Measurements from ENCODE around the gene HES6.

The HES6 gene

DNA sequence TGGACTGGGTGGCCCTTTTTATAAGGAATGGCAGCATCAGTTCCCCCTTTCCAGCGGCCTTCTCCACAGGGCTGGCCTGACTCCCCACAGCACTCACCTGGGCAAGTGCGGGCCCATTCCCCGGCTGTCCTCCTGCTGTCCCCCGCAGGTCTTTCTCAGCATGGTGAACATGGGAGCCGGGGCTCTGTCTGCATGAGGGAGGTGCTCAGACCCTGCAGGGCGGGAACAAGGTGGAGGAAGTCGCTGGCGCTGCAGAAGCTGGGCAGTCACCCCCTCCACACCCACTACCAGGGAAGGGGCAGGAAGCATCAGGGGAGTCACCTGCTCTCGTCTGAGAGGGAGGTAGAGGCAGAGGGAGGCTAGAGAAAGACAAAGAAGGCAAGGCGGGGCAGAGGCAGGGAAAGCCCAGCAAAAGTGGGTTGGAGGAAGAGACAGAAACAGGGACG, 12.2 kb downstream of the HES6 start:
- Histone ChIP-seq H3K27me3 (ENCODE audit: insufficient read depth, low read length) (peaks cover 27% of the 10 kb centered on the region), H3K4me3 (ENCODE audit: low read length) (no peak overlapping the region), H3K9me3 (ENCODE audit: insufficient read depth, low read depth, low read length) (no peaks in the 10 kb centered on the region), H3K27ac (ENCODE audit: low read depth, low read length) (no peak overlapping the region), H3K4me1 (ENCODE audit: insufficient read depth, low read length) (no peaks in the 10 kb centered on the region), H3K36me3 (ENCODE audit: insufficient read depth, low read length) (no peaks in the 10 kb centered on the region), H3K9ac (ENCODE audit: low read depth, low read length) (no peak overlapping the region)
- 76% methylated on average over 9 of the region's 11 CpGs for WGBS

GRCh38 chr2:238226698-238227586, 12.9 kb downstream of the HES6 start:
- Histone ChIP-seq H3K36me3 (ENCODE audit: insufficient read depth, low read length) (no peaks in the 10 kb centered on the region), H3K4me3 (ENCODE audit: low read length) (no peak overlapping the region), H3K4me1 (ENCODE audit: insufficient read depth, low read length) (no peaks in the 10 kb centered on the region), H3K27me3 (ENCODE audit: insufficient read depth, low read length) (peaks cover 25% of the 10 kb centered on the region), H3K9me3 (ENCODE audit: insufficient read depth, low read depth, low read length) (no peaks in the 10 kb centered on the region), H3K27ac (ENCODE audit: low read depth, low read length) (no peak overlapping the region), H3K9ac (ENCODE audit: low read depth, low read length) (no peak overlapping the region)
- 89% methylated on average over 8 of the region's 8 CpGs for WGBS

GRCh38 chr2:238225911-238226697, 13.7 kb downstream of the HES6 start:
- H3K36me3 ChIP-seq (ENCODE audit: insufficient read depth, low read length) = no peaks in the 10 kb centered on the region
- H3K27me3 ChIP-seq (ENCODE audit: insufficient read depth, low read length) = peaks cover 18% of the 10 kb centered on the region
- no peak overlapping the region for H3K9ac ChIP-seq (ENCODE audit: low read depth, low read length)
- no peaks in the 10 kb centered on the region for H3K4me1 ChIP-seq (ENCODE audit: insufficient read depth, low read length)
- no peak overlapping the region for H3K4me3 ChIP-seq (ENCODE audit: low read length)
- WGBS = 95% methylated on average over 38 of the region's 38 CpGs
- H3K9me3 ChIP-seq (ENCODE audit: insufficient read depth, low read depth, low read length) = no peaks in the 10 kb centered on the region
- no peak overlapping the region for H3K27ac ChIP-seq (ENCODE audit: low read depth, low read length)

- H3K27ac ChIP-seq (ENCODE audit: low read depth, low read length) = no peak overlapping the region
- no peak overlapping the region for H3K9ac ChIP-seq (ENCODE audit: low read depth, low read length)
- WGBS = 86% methylated on average over 13 of the region's 13 CpGs
Observed at GRCh38 chr2:238225121-238225520, 14.7 kb downstream of the HES6 start.

GRCh38 chr2:238224356-238225035, 15.3 kb downstream of the HES6 start:
- H3K9ac ChIP-seq (ENCODE audit: low read depth, low read length) = no peak overlapping the region
- WGBS = 93% methylated on average over 29 of the region's 29 CpGs

More at GRCh38 chr2:238225121-238225520, 14.7 kb downstream of the HES6 start:
- Histone ChIP-seq H3K9me3 (ENCODE audit: insufficient read depth, low read depth, low read length) (peaks cover 3% of the 10 kb centered on the region; the same call in 1 of the 2 replicates), H3K4me1 (ENCODE audit: insufficient read depth, low read length) (no peaks in the 10 kb centered on the region), H3K27me3 (ENCODE audit: insufficient read depth, low read length) (peaks cover 8% of the 10 kb centered on the region), H3K4me3 (ENCODE audit: low read length) (no peak overlapping the region), H3K36me3 (ENCODE audit: insufficient read depth, low read length) (no peaks in the 10 kb centered on the region)

DNA sequence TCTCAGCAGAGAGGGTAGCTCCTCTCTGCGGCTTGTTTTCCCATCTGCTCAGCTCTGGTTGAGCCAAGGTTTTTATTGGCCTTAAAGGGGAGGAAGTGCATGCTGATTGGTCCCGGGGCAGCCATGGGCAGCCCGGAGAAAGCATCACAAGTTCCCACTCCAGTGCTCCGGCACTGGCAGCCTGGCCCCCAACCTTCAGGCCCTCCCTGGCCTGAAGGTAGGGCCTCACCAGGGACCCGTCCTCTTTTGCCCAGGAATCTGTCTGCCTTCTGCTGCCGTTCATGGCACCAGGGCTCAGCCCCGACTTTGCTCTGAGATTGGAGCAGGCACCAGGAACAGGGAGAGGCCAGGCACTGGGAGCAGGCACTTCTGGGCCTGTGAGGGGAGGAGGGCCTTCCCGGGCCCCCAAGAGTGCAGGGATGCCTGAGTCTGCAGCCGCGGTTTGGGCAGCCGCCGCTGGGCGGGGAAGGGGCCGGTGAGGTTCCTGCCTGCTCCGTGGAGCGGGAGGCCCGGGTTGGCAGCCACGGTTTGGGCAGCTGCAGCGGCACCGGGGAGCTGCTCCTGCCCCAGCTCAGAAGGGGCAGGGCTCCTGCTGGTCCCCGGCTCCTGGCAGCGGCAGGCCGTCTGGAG, 18.8 kb downstream of the HES6 start:
- Histone ChIP-seq H3K27me3 (ENCODE audit: insufficient read depth, low read length) (no peaks in the 10 kb centered on the region), H3K36me3 (ENCODE audit: insufficient read depth, low read length) (no peaks in the 10 kb centered on the region), H3K27ac (ENCODE audit: low read depth, low read length) (no peak overlapping the region), H3K4me1 (ENCODE audit: insufficient read depth, low read length) (0 out of 2 replicates have a peak, but pooled peaks cover 4% of the 10 kb centered on the region), H3K9ac (ENCODE audit: low read depth, low read length) (no peak overlapping the region), H3K9me3 (ENCODE audit: insufficient read depth, low read depth, low read length) (peaks cover 3% of the 10 kb centered on the region; the same call in 1 of the 2 replicates), H3K4me3 (ENCODE audit: low read length) (no peak overlapping the region)
- WGBS = 88% methylated on average over 23 of the region's 23 CpGs

More at GRCh38 chr2:238224356-238225035, 15.3 kb downstream of the HES6 start:
- Histone ChIP-seq H3K4me3 (ENCODE audit: low read length) (no peak overlapping the region), H3K4me1 (ENCODE audit: insufficient read depth, low read length) (no peaks in the 10 kb centered on the region), H3K9me3 (ENCODE audit: insufficient read depth, low read depth, low read length) (peaks cover 3% of the 10 kb centered on the region; the same call in 1 of the 2 replicates), H3K36me3 (ENCODE audit: insufficient read depth, low read length) (no peaks in the 10 kb centered on the region), H3K27me3 (ENCODE audit: insufficient read depth, low read length) (0 out of 2 replicates have a peak, but pooled peaks cover 2% of the 10 kb centered on the region), H3K27ac (ENCODE audit: low read depth, low read length) (no peak overlapping the region)

- no peaks in the 10 kb centered on the region for H3K27me3 ChIP-seq (ENCODE audit: insufficient read depth, low read length)
- peaks cover 3% of the 10 kb centered on the region; the same call in 1 of the 2 replicates for H3K9me3 ChIP-seq (ENCODE audit: insufficient read depth, low read depth, low read length)
- no peaks in the 10 kb centered on the region for H3K36me3 ChIP-seq (ENCODE audit: insufficient read depth, low read length)
- no peak overlapping the region for H3K27ac ChIP-seq (ENCODE audit: low read depth, low read length)
- no peak overlapping the region for H3K4me3 ChIP-seq (ENCODE audit: low read length)
- H3K4me1 ChIP-seq (ENCODE audit: insufficient read depth, low read length) = 0 out of 2 replicates have a peak, but pooled peaks cover 4% of the 10 kb centered on the region
- 71% methylated on average over 10 of the region's 10 CpGs for WGBS
- H3K9ac ChIP-seq (ENCODE audit: low read depth, low read length) = no peak overlapping the region
Observed at GRCh38 chr2:238220274-238220891, 19.5 kb downstream of the HES6 start.

DNA sequence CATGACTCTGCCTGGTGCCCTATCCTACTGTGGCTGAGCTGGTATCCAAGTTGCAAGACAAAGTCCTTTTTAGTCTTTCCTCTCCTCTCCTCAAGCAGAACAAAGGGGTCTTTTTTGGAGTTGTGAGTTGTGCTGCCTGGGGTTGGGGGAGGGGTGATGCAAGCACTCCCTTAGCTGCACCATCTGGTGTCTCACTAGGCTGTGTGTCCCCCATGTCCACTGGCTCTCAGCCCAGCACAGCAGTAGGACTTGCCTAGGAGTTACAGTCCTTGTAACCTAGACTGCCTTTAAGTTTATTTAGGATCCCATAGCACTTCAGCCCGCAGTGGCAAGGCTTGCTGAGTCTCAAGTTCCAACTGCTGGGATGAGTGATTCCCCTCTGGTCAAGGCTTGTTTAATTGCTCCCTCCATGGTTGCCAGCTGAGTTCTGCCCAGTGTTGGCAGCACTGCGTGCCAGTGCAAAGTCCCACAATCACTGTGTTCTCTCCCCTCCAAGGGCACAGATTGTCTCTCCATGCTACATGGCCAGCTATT, 23.1 kb downstream of the HES6 start:
- H3K36me3 ChIP-seq (ENCODE audit: insufficient read depth, low read length) = no peaks in the 10 kb centered on the region
- H3K27me3 ChIP-seq (ENCODE audit: insufficient read depth, low read length) = no peaks in the 10 kb centered on the region
- H3K4me1 ChIP-seq (ENCODE audit: insufficient read depth, low read length) = 0 out of 2 replicates have a peak, but pooled peaks cover 4% of the 10 kb centered on the region
- H3K9ac ChIP-seq (ENCODE audit: low read depth, low read length) = no peak overlapping the region
- peaks cover 3% of the 10 kb centered on the region; the same call in 1 of the 2 replicates for H3K9me3 ChIP-seq (ENCODE audit: insufficient read depth, low read depth, low read length)
- no peak overlapping the region for H3K27ac ChIP-seq (ENCODE audit: low read depth, low read length)
- no peak overlapping the region for H3K4me3 ChIP-seq (ENCODE audit: low read length)
- WGBS = 87% methylated on average over 2 of the region's 2 CpGs

- H3K36me3 ChIP-seq (ENCODE audit: insufficient read depth, low read length) = no peaks in the 10 kb centered on the region
- no peak overlapping the region for H3K4me3 ChIP-seq (ENCODE audit: low read length)
- no peak overlapping the region for H3K9ac ChIP-seq (ENCODE audit: low read depth, low read length)
- H3K27ac ChIP-seq (ENCODE audit: low read depth, low read length) = no peak overlapping the region
- no peaks in the 10 kb centered on the region for H3K4me1 ChIP-seq (ENCODE audit: insufficient read depth, low read length)
- WGBS = 86% methylated on average over 7 of the region's 7 CpGs
- peaks cover 36% of the 10 kb centered on the region for H3K27me3 ChIP-seq (ENCODE audit: insufficient read depth, low read length)
- H3K9me3 ChIP-seq (ENCODE audit: insufficient read depth, low read depth, low read length) = no peaks in the 10 kb centered on the region; the same call in 1 of the 2 replicates
Observed at GRCh38 chr2:238207006-238207405, 32.8 kb downstream of the HES6 start.

Measured in HUES64 (cell line).